NCI-H1048 (cell line): Measurements from ENCODE around the gene LY86.

Experiments
- DNase-seq: peaks from one replicate; lab custom pipeline; 2025; lab: John Stamatoyannopoulos, UW

Gene LY86

GRCh38 chr6:6588064-6588923 lies at the start of gene LY86:
TSS of gene LY86 (plus strand) at chr6:6588720. CDS start at chr6:6588735, 15 bp downstream.
- DNase-seq, result no peak

DNA sequence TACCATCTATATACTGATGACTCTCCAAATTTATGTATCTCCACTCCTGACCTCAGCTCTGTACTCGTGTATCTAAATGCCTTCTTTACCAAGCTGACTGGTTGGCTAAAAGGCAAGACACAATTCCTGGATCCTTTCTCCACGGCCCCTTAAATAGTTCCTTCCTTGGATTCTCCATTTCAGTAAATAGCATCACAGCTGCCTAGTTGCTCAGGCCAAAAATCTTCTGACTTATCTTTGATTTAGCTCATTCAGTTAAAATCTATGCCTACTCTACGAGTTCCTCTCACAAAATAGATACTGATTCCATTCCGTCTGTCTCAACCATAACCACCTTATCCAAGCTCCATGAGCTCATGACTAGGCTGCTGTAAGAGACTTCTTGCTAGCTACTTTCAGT lies 49.5 kb upstream of the LY86 start:
- no peak for DNase-seq

DNA sequence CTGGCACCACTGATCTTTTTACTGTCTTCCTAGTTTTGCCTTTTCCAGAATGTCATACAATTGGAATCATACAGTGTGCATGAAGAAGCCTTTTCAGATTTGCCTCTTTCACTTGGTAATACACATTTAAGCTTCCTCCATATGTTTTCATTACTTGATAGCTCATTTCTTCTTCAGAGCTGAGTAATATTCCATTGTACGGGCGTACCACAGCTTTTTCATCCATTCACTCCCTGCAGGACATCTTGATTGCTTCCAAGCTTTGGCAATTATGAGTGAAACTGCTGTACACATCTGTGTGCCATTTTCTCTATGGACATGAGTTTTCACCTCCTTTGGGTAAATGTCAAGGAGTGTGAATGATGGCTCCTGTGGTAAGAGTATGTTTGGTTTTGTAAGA lies 46.2 kb upstream of the LY86 start:
- DNase-seq, result no peak

DNA sequence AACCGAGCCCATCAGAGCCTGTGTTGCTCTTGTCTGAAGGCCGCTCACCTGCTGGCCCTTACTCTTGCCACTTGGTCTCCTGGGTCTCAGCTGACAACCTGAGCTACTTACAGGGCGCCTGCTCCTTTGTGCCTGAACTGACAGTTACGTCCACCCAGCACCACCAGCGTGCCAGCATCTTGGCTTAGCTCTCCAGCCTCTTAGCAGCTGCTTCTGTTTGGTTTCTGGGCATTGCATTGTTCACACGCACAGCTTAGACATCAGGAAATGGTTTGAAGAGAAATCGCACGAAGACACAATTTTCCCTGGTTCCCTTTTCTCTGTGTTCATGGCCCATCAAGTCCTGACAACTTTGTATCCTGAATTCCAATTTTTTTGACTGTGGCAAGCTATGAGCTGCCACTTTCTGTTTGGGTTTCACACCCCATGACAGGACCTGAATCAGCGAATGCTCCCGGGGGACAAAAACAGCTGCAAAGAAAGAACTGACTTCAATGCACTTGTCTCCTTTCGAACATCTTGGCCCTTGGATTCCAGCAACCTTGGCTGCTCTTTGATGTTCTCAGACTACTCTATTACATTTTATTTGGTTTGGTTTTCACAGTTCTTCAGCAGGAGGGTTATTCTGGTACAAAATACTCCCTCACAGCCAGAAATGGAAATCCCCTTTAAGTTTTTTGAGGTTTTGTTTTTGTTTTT lies 45.2 kb upstream of the LY86 start:
- no peak for DNase-seq

GRCh38 chr6:6545616-6546317 lies 42.8 kb upstream of the LY86 start:
- no peak for DNase-seq

DNA sequence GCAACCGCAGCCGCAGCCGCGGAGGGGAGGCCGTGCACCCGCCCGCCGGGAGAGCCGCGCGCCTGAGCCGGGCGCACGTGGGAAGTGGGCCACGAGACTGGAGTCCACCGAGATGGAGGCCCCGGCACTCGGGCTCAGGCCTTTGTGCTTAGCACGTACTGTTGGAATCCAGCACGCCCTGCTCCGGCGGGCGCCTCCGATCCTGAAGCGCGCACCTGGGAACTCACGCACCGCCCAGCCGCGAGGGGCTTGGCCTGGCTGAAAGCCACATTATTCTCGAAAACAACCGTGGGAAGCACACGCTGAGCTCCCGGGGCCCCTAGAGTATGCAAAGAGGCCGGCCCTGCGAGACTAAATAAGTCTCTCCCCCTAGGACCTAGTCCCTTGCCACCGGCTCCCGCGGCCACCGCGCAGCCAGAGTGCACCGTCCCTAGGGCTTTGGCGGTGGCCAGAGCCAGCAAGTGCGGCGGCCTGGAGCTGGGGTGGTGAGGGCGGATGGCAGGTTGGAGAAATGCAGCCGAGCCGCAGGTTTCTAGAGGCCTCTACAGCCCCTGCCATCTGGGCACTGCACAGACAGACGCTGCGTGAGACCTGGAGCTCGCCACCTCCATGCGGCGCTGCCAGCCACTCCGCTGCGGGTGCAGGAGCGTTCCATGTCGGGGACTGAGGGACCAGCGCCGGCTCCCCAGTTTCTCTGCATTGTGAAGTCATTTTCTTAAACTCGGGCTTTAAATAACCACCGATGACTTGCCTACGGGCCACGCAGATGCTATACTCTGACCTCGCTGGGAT lies 42.0 kb upstream of the LY86 start:
- DNase-seq, result no peak

- DNase-seq, result no peak
Observed at GRCh38 chr6:6547110-6547879, 41.2 kb upstream of the LY86 start.

DNA sequence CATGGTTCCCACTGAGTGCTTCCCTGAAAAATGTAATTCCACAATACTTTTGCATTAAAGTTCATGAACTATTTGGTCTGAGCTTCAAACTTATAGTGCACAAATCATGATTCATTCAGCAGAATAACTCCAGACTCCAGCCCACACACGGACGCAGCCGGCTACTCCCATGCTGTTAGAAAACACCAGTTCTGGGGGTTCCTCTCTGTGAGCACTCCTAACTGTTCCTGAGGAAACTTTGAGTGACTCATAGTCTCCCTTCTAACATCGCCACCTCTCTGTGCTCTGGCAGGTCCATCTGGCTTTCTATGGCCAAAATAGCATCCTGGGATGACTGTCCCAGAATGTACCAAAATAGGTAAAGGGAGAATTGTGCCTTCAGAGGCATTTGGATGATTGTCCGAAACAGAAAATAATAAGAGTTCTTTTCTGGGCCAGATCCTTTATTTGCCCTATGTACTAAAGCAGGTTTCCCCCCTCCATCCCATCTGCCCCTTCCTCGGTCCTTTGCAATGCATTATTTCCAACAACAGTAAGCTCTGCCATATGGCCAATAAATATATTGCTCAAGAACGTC lies 32.3 kb upstream of the LY86 start:
- no peak for DNase-seq

DNA sequence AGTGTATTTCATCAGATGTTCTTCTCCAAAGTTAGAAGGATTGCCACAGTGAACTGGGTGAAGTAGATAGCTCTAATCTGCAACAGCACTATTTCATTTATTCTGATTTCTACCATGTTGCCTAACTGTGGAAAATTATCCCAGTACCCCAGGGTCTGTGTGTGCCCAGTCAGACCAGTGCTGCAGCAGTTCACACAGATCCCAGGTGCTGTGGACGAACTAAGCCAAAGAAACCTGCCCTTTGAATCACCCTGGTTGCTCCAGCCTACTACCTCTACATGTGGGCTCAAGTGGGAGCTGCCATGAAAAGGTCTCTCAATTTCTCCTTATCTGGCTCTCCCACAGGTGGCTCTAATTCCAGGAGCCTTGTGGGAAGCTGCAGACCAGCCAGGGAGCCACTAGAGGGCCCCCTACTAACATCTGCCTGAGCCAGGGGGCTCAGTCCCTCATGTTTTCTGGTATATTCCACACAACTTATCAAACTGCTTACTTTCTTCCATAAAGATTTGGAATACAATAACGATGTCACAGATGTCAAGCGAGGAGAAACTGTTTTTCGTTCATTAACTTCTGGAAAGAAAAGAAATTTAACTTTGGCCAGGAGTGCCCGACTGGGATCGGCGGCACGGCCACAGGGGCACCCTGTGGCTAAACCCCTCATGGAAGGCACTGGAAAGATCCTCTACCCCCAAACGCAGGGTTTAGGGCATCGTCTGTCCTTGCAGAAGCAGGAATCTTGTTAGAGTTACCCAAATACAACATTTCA lies 31.6 kb upstream of the LY86 start:
- peak; percentile 18 for DNase-seq

GRCh38 chr6:6557504-6557839 lies 31.0 kb upstream of the LY86 start:
- DNase-seq, result no peak

- no peak for DNase-seq
Observed at GRCh38 chr6:6557886-6558285, 30.6 kb upstream of the LY86 start.

DNA sequence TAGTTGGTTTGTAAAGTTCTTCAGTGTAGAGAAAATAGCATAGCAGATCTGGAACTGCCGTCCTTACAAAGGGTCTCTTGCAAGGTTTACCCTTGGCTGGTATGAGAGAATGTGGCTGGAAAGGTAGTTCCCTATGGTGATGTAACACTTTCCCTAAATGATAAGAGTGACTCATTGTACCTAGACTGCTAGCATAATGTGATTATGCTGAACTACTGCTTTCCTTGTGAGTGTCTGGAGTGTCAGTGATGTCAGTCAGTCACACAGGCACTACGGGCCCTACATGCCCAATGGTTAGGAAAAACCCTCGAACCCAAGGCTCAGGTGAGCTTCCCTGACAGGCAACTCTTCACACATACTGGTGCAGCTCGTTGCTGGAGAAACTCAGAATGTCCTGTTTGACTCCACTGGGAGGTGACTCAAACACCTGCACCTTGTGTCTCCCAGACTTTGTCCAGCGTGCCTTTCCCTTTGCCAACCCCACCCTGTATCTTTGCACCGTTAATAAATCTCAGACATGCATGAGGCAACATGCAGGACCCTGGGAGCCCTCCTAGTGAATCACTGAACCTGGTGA lies 28.4 kb upstream of the LY86 start:
- DNase-seq, result no peak

DNA sequence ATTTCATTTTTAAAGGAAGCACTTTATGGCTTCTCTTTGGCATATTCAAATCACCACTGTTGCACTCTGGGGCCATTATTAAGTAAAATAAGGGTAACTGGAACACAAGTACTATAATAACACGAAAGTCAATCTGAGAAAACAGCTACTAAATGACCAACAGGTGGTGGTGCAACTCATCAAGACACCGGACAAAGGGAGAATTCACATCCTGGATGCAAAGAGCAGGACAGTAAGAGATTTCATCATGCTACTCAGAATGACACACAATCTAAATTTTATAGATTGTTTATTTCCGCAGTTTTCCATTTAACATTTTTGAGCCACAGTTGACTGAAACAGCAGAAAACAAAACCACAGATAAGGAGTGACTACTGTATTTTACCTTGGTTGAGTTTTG lies 27.6 kb upstream of the LY86 start:
- no peak for DNase-seq

- no peak for DNase-seq
Observed at GRCh38 chr6:6564154-6564553, 24.4 kb upstream of the LY86 start.

DNA sequence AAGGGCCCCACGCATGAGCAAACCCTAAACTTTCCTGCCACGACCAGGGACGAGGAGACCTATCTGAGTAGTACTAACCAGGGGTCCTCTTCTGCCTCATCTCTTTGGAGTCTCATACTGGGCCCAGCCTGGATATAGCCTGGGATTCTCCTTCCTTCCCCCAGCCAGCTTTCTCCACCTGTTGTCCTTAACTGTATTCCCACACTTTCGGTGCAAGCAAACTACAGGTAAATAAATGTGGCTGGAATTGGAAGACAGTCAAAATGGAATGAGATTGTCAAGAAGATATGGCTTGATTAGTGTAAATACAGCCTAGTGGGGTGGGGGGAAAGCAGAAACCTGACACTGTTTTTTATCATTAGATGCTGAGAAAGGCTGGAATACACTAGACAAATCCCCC lies 23.5 kb upstream of the LY86 start:
- DNase-seq, result no peak

GRCh38 chr6:6565488-6565887 lies 23.0 kb upstream of the LY86 start:
- no peak for DNase-seq

DNA sequence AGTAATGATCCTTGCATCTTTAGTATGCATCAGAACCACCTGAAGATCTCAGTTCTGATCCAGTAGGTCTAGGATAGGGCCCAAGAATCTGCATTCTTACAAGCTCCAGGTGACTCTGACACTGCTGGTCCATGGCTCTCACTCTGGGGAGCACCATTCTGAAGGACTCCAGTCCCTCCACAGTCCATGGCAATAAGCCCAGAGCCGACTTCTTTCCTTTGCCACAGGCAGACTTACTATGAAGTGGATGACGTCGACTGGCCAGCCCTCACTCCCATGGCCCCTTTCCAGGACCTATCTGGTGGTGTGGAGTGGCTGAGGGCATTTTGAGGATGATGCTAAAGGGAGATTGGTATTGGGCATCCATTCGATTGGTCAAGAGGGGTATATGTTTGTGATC lies 21.8 kb upstream of the LY86 start:
- DNase-seq, result no peak

GRCh38 chr6:6569096-6569810 lies 19.3 kb upstream of the LY86 start:
- no peak for DNase-seq

DNA sequence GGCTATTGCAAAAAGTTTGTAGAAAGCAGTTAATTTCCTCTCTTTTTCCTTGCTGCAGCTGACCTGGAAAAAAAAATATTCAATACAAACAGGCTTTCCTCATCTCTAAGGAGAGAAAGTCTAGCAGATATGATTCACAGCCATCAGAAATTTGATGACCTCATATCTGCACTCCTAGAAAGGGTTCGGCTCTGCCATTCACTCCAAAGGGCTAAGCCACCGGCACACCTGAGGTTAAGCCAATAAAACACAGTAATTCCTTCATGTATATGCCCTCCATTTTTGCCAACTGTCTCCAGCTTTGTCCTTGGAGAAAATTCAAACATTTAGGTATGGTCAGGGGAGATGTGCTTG lies 18.7 kb upstream of the LY86 start:
- no peak for DNase-seq
